ENCODE data around the gene RBPJ. TPM values are rescaled to one million over a fixed set of nuclear protein-coding genes. Genes with fewer than 3 reads are reported as not detected.

The RBPJ gene
- polyA plus RNA-seq, 1 of the 3 experiments (the other 2 are of a cell fraction): 13.8 TPM

GRCh38 chr4:26271703-26272102 lies 49.1 kb upstream of the RBPJ start (continued):
- TF ChIP-seq USF1 (IDR thresholded peaks at IDR 0.05; ENCODE audit: borderline replicate concordance, low read depth): no peak
- no peak for TF ChIP-seq YY1 (IDR thresholded peaks at IDR 0.05; ENCODE audit: low read depth)
- no peak for TF ChIP-seq EP300 (IDR thresholded peaks at IDR 0.05; ENCODE audit: borderline replicate concordance in 1 of 2, low read depth in 1 of 2, low read length in 1 of 2)

- Histone ChIP-seq H3K36me3 (replicated peaks in 1 of 2; ENCODE audit: control insufficient read depth in 1 of 2, insufficient read depth in 2 of 2, low read length in 1 of 2) (no peaks in the 10 kb centered on the region), H3K27me3 (ENCODE audit: insufficient read depth) (no peaks in the 10 kb centered on the region; the same call in 1 of the 2 replicates), H3K9me2 (no peaks in the 10 kb centered on the region), H3K4me3 (ENCODE audit: low read depth in 2 of 2, low read length in 1 of 2) (no peak overlapping the region), H3K27ac (ENCODE audit: low read depth in 2 of 2, low read length in 1 of 2) (no peak overlapping the region), H3K79me2 (ENCODE audit: insufficient read depth) (no peaks in the 10 kb centered on the region), H2AFZ (ENCODE audit: low read depth) (no peak overlapping the region), H3K9ac (no peak overlapping the region), H3K9me3 (no peaks in the 10 kb centered on the region), H3K4me2 (no peak overlapping the region), H4K20me1 (ENCODE audit: insufficient read depth) (no peaks in the 10 kb centered on the region), H3F3A (replicated peaks; ENCODE audit: insufficient read depth) (no peaks in the 10 kb centered on the region), H3K4me1 (ENCODE audit: control insufficient read depth in 1 of 2, insufficient read depth in 2 of 2, low read depth in 1 of 2, low read length in 1 of 2) (no peaks in the 10 kb centered on the region)
- ChIA-PET CTCF (interaction anchor here (1.0 kb wide), 2 partner anchors 19 to 204 kb away, joined by 3 to 4 read pairs; no protein-coding TSS in a partner anchor), POLR2A (no interaction called here)
- TF ChIP-seq IRF3 (IDR thresholded peaks at IDR 0.05; ENCODE audit: low read depth, low read length) (no peak), RFX5 (IDR thresholded peaks at IDR 0.05; ENCODE audit: low read length) (no peak), CHD2 (IDR thresholded peaks at IDR 0.05; ENCODE audit: low read length, partially characterized antibody) (no peak), MXI1 (IDR thresholded peaks at IDR 0.05; ENCODE audit: low read depth, low read length) (no peak), TAF1 (IDR thresholded peaks at IDR 0.05; ENCODE audit: borderline replicate concordance, low read depth, low read length) (no peak), SMC3 (IDR thresholded peaks at IDR 0.05; ENCODE audit: low read depth, low read length) (no peak), GATA2 (CRISPR knock-in tag; IDR thresholded peaks at IDR 0.05) (no peak), TCF12 (IDR thresholded peaks at IDR 0.05) (no peak), JUND (IDR thresholded peaks at IDR 0.05) (no peak), ZBTB33 (IDR thresholded peaks at IDR 0.05; ENCODE audit: borderline replicate concordance, low read depth) (no peak), MAX (IDR thresholded peaks at IDR 0.05; ENCODE audit: low read depth) (no peak), TEAD4 (IDR thresholded peaks at IDR 0.05; ENCODE audit: borderline replicate concordance, insufficient read depth) (no peak), NFIC (IDR thresholded peaks at IDR 0.05; ENCODE audit: borderline replicate concordance) (no peak)
- 76% methylated on average over 10 of the region's 10 CpGs for WGBS (ENCODE audit: low lambda C conversion rate)
- no peak for DNase-seq
Measured at GRCh38 chr4:26272654-26273615, 47.9 kb upstream of the RBPJ start.
